ENCODE measurements around the gene NR4A1.

Gene NR4A1

GRCh38 chr12:52041695-52042123 is 9.5 kb upstream of the NR4A1 start:
- no peak overlapping the region for H3K4me3 ChIP-seq (ENCODE audit: low read depth, low read length)
- no peak overlapping the region for H3K27ac ChIP-seq (ENCODE audit: extremely low read depth, low read depth, low read length)
- peaks cover 4% of the 10 kb centered on the region; the same call in 1 of the 2 replicates for H3K4me1 ChIP-seq (ENCODE audit: control insufficient read depth, insufficient read depth, low read length)
- H3K9me3 ChIP-seq (ENCODE audit: control insufficient read depth, insufficient read depth, low read depth, low read length): no peaks in the 10 kb centered on the region
- TF ChIP-seq ZNF174 (tag by site-specific recombination; IDR thresholded peaks at IDR 0.05): no peak
- no peak for TF ChIP-seq ZBTB21 (tag by site-specific recombination; IDR thresholded peaks at IDR 0.05)
- no peak for TF ChIP-seq SETDB1 (IDR thresholded peaks at IDR 0.05; ENCODE audit: insufficient read length, low read length)
- 0 out of 2 replicates have a peak, but pooled peaks have one; percentile 45 for TF ChIP-seq CTCF (tag by site-specific recombination; IDR thresholded peaks at IDR 0.05)
- no peak for TF ChIP-seq ZNF184 (tag by site-specific recombination; IDR thresholded peaks at IDR 0.05)
- TF ChIP-seq GLIS2 (tag by site-specific recombination; IDR thresholded peaks at IDR 0.05): peak; percentile 9; the same call in 1 of the 2 replicates
- TF ChIP-seq REST (tag by site-specific recombination; IDR thresholded peaks at IDR 0.05): peak; percentile 99
- TF ChIP-seq ZNF837 (tag by site-specific recombination; IDR thresholded peaks at IDR 0.05): no peak
- no peak for TF ChIP-seq ZEB2 (tag by site-specific recombination; IDR thresholded peaks at IDR 0.05)
- no peak for TF ChIP-seq ZNF202 (tag by site-specific recombination; IDR thresholded peaks at IDR 0.05; ENCODE audit: borderline replicate concordance)
- TF ChIP-seq ZNF132 (tag by site-specific recombination; IDR thresholded peaks at IDR 0.05; ENCODE audit: borderline replicate concordance): no peak
- TF ChIP-seq ZXDB (tag by site-specific recombination; IDR thresholded peaks at IDR 0.05): no peak
- H3K36me3 ChIP-seq (ENCODE audit: control insufficient read depth in 2 of 2, insufficient read depth in 1 of 2, low read length in 2 of 2): peaks cover 0 to 4% of the 10 kb centered on the region in 2 experiments; a peak in 1 of 3 replicates
- ChIA-PET POLR2A (no interaction called here), CTCF (interaction anchor here (0.6 to 5.6 kb wide), 5 partner anchors 9 to 631 kb away, joined by 3 to 76 read pairs (median 3); partner anchors contain the start of gene NR4A1)

- TF ChIP-seq SP2 (tag by site-specific recombination; IDR thresholded peaks at IDR 0.05): 0 out of 2 replicates have a peak, but pooled peaks have one; percentile 18
- no peak for TF ChIP-seq ZNF280D (tag by site-specific recombination; IDR thresholded peaks at IDR 0.05)
- POLR2A ChIA-PET: no interaction called here
- no peak overlapping the region for H3K4me3 ChIP-seq (ENCODE audit: low read depth, low read length)
- H3K27ac ChIP-seq (ENCODE audit: extremely low read depth, low read depth, low read length): no peak overlapping the region
- no peaks in the 10 kb centered on the region for H3K9me3 ChIP-seq (ENCODE audit: control insufficient read depth, insufficient read depth, low read depth, low read length)
- peaks cover 0 to 4% of the 10 kb centered on the region in 2 experiments; a peak in 1 of 3 replicates for H3K36me3 ChIP-seq (ENCODE audit: control insufficient read depth in 2 of 2, insufficient read depth in 1 of 2, low read length in 2 of 2)
- CTCF ChIA-PET: interaction anchor here (4.0 kb wide), 1 partner anchor 18 kb away, joined by 23 read pairs; no protein-coding TSS in a partner anchor
- H3K4me1 ChIP-seq (ENCODE audit: control insufficient read depth, insufficient read depth, low read length): no peaks in the 10 kb centered on the region
These were observed 8.4 kb upstream of the NR4A1 start for GRCh38 chr12:52042706-52043385.
